B cell (primary cell): ENCODE measurements around the gene GLI3.

Source experiments
- EZH2 ChIP-seq: IDR thresholded peaks from 2 replicates; pipeline ENCODE4 v1.6.1; 2012; ENCODE audit warnings: borderline replicate concordance, low read depth, mild to moderate bottlenecking, moderate library complexity, low read length; ENCODE audit not compliant: insufficient read depth, poor library complexity, severe bottlenecking
- TF ChIP-seq, protein P1 (sequence below): fragments of 200-600 bp; IDR thresholded peaks from one replicate; pipeline ENCODE4 v1.8.0; 2022; ENCODE audit warnings: antibody characterized with exemption, mild to moderate bottlenecking

DNA sequence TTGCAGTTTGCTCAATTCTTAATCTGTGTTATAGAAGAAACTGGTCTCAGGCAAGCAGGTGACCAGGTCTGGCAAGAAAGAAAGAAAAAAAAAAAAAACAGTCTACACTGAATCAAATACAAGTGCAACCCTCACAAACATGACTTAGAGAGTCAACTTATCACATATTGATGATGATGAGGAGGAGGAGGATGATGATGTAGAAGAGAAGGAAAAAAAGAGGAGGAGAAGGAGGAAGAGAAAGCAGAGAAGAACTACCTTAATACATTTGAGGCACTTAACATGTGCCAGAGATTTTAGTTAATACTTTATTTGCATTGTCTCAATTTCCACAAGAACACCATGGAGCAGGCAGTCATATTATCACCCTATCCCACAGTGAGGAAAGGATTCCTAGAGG is 91.5 kb downstream of the GLI3 start:
- TF ChIP-seq, protein P1, sequence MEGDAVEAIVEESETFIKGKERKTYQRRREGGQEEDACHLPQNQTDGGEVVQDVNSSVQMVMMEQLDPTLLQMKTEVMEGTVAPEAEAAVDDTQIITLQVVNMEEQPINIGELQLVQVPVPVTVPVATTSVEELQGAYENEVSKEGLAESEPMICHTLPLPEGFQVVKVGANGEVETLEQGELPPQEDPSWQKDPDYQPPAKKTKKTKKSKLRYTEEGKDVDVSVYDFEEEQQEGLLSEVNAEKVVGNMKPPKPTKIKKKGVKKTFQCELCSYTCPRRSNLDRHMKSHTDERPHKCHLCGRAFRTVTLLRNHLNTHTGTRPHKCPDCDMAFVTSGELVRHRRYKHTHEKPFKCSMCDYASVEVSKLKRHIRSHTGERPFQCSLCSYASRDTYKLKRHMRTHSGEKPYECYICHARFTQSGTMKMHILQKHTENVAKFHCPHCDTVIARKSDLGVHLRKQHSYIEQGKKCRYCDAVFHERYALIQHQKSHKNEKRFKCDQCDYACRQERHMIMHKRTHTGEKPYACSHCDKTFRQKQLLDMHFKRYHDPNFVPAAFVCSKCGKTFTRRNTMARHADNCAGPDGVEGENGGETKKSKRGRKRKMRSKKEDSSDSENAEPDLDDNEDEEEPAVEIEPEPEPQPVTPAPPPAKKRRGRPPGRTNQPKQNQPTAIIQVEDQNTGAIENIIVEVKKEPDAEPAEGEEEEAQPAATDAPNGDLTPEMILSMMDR = no peak
- TF ChIP-seq EZH2 = no peak
